Neuronal stem cell (in vitro differentiated cells): ENCODE data around the gene MGMT.

Experiments used
- DNase-seq: peaks from one replicate; pipeline ENCODE4 v3.0.0-alpha.2; 2013; ENCODE audit warnings: low spot score
- H2AFZ ChIP-seq: one replicate; pipeline ENCODE4 v1.6.1; 2013; ENCODE audit warnings: mild to moderate bottlenecking, low read length, inconsistent platforms
- H2AK5ac ChIP-seq: 2 replicates; pipeline ENCODE4 v1.6.1; 2013; ENCODE audit warnings: low read depth, mild to moderate bottlenecking, inconsistent platforms, low read length, moderate library complexity, mixed read lengths
- H2BK120ac ChIP-seq: 2 replicates; pipeline ENCODE4 v1.6.1; 2013; ENCODE audit warnings: low read depth, mild to moderate bottlenecking, inconsistent platforms, low read length, moderate library complexity, mixed read lengths
- H2BK12ac ChIP-seq: one replicate; pipeline ENCODE4 v1.6.1; 2013; ENCODE audit warnings: low read length, inconsistent platforms
- H2BK15ac ChIP-seq: 2 replicates; pipeline ENCODE4 v1.6.1; 2013; ENCODE audit warnings: mild to moderate bottlenecking, low read length, inconsistent platforms, mixed read lengths
- H2BK5ac ChIP-seq: one replicate; pipeline ENCODE4 v1.6.1; 2013; ENCODE audit warnings: inconsistent platforms, mild to moderate bottlenecking, low read length, moderate library complexity
- H3K14ac ChIP-seq: one replicate; pipeline ENCODE4 v1.6.1; 2013; ENCODE audit warnings: low read length, inconsistent platforms
- H3K18ac ChIP-seq: 2 replicates; pipeline ENCODE4 v1.6.1; 2013; ENCODE audit warnings: low read length, inconsistent platforms
- H3K23ac ChIP-seq: 2 replicates; pipeline ENCODE4 v1.6.1; 2013; ENCODE audit warnings: low read depth, mild to moderate bottlenecking, mixed read lengths, low read length, inconsistent platforms; ENCODE audit not compliant: poor library complexity
- H3K27ac ChIP-seq: replicated peaks from 3 replicates; pipeline ENCODE4 v1.5.1; 2013; ENCODE audit warnings: low read length, inconsistent platforms
- H3K27me3 ChIP-seq, 3 experiments: 2 replicates each; pipeline ENCODE4 v1.6.1; 2013; ENCODE audit warnings: low read length in 3 of 3, mild to moderate bottlenecking in 2 of 3, inconsistent platforms in 1 of 3, low read depth in 1 of 3, mixed read lengths in 1 of 3, moderate library complexity in 1 of 3; ENCODE audit not compliant: control insufficient read depth in 3 of 3, insufficient read depth in 3 of 3
- H3K36me3 ChIP-seq, 2 donors: replicated peaks in 1 of 2; 2 replicates each; pipeline ENCODE4 v1.6.1; 2013; ENCODE audit warnings: low read length in 2 of 2; ENCODE audit not compliant: control insufficient read depth in 2 of 2, insufficient read depth in 2 of 2
- H3K4ac ChIP-seq: 2 replicates; pipeline ENCODE4 v1.6.1; 2013; ENCODE audit warnings: inconsistent platforms, mild to moderate bottlenecking, low read length, moderate library complexity
- H3K4me1 ChIP-seq, 2 donors: 1 replicate in 1 of 2; 2 replicates in 1 of 2; pipeline ENCODE4 v1.6.1; 2013; ENCODE audit warnings: low read length in 2 of 2, low read depth in 1 of 2; ENCODE audit not compliant: control insufficient read depth in 2 of 2, insufficient read depth in 1 of 2
- H3K4me2 ChIP-seq: one replicate; pipeline ENCODE4 v1.6.1; 2013; ENCODE audit warnings: mild to moderate bottlenecking, low read length, inconsistent platforms; ENCODE audit not compliant: insufficient read depth, poor library complexity, severe bottlenecking
- H3K4me3 ChIP-seq, 2 donors: 2 replicates each; pipeline ENCODE4 v1.5.1; 2013; ENCODE audit warnings: low read length in 2 of 2, mild to moderate bottlenecking in 2 of 2, inconsistent platforms in 1 of 2, moderate library complexity in 1 of 2
- H3K79me1 ChIP-seq: one replicate; pipeline ENCODE4 v1.6.1; 2013; ENCODE audit warnings: low read depth, mild to moderate bottlenecking, inconsistent platforms, low read length, moderate library complexity
- H3K9ac ChIP-seq: one replicate; pipeline ENCODE4 v1.6.1; 2013; ENCODE audit warnings: mild to moderate bottlenecking, low read depth, low read length, inconsistent platforms; ENCODE audit not compliant: poor library complexity
- H3K9me3 ChIP-seq, 2 donors: replicated peaks in 1 of 2; 2 replicates each; pipeline versions ENCODE3 to v1.6.1; 2013; ENCODE audit warnings: low read length in 2 of 2, mild to moderate bottlenecking in 2 of 2, inconsistent platforms in 1 of 2, low read depth in 1 of 2, mixed read lengths in 1 of 2, moderate library complexity in 1 of 2; ENCODE audit not compliant: control insufficient read depth in 2 of 2, insufficient read depth in 1 of 2
- H4K8ac ChIP-seq: one replicate; pipeline ENCODE4 v1.6.1; 2013; ENCODE audit warnings: low read depth, mild to moderate bottlenecking, inconsistent platforms, low read length, moderate library complexity
- H4K91ac ChIP-seq: one replicate; pipeline ENCODE4 v1.6.1; 2013; ENCODE audit warnings: low read length, low read depth, mild to moderate bottlenecking, inconsistent platforms; ENCODE audit not compliant: poor library complexity
- WGBS, 2 donors: extraction: QIAGEN DNeasy Blood & Tissue Kit; methylation state at CpG; one replicate each; pipeline ENCODE4 v1.1.7; 2013; ENCODE audit warnings: missing lambda C conversion rate in 2 of 2, mixed read lengths in 1 of 2; ENCODE audit not compliant: insufficient read length in 2 of 2, insufficient replicate concordance in 1 of 2; ENCODE audit errors: extremely low coverage in 2 of 2; 5-methylcytosine and 5-hydroxymethylcytosine counted together

MGMT gene

GRCh38 chr10:129703287-129704137 is 236.5 kb downstream of the MGMT start:
- H3K4ac ChIP-seq, result no peak overlapping the region
- H2AFZ ChIP-seq, result no peak overlapping the region
- peak overlapping the region; percentile 32 for H3K23ac ChIP-seq
- no peak overlapping the region for H2BK120ac ChIP-seq
- H3K79me1 ChIP-seq, result no peaks in the 10 kb centered on the region
- H3K4me3 ChIP-seq, result no peak overlapping the region
- peak overlapping the region; percentile 86 for H2AK5ac ChIP-seq
- H2BK5ac ChIP-seq, result no peak overlapping the region
- WGBS, 2 donors, result no CpG with 5 or more reads among the region's 26 CpGs
- no peak overlapping the region for H4K8ac ChIP-seq
- peak overlapping the region; percentile 5 for H3K14ac ChIP-seq
- H3K9me3 ChIP-seq, result no peaks in the 10 kb centered on the region
- H3K18ac ChIP-seq, result peak overlapping the region; percentile 39
- H3K27ac ChIP-seq, result no peak overlapping the region
- H4K91ac ChIP-seq, result no peak overlapping the region
- no peaks in the 10 kb centered on the region for H3K36me3 ChIP-seq
- H2BK12ac ChIP-seq, result no peak overlapping the region
- H3K9ac ChIP-seq, result no peak overlapping the region
- H2BK15ac ChIP-seq, result peak overlapping the region; percentile 45
- DNase-seq, result no peak
- H3K4me1 ChIP-seq, result peaks cover 0 to 6% of the 10 kb centered on the region in 2 donors
- no peaks in the 10 kb centered on the region for H3K27me3 ChIP-seq
- H3K4me2 ChIP-seq, result no peak overlapping the region

- Histone ChIP-seq H3K14ac (no peak overlapping the region), H2BK12ac (no peak overlapping the region), H3K36me3 (no peaks in the 10 kb centered on the region), H4K91ac (no peak overlapping the region), H3K9ac (no peak overlapping the region), H2AFZ (no peak overlapping the region), H2BK120ac (no peak overlapping the region), H3K18ac (peak overlapping the region; percentile 76), H4K8ac (no peak overlapping the region), H3K4me1 (peaks cover 0 to 6% of the 10 kb centered on the region in 2 donors), H2AK5ac (peak overlapping the region; percentile 10), H2BK5ac (no peak overlapping the region), H3K27ac (no peak overlapping the region), H2BK15ac (no peak overlapping the region), H3K4me2 (no peak overlapping the region), H3K23ac (no peak overlapping the region), H3K4me3 (no peak overlapping the region), H3K4ac (no peak overlapping the region), H3K79me1 (no peaks in the 10 kb centered on the region), H3K9me3 (no peaks in the 10 kb centered on the region), H3K27me3 (no peaks in the 10 kb centered on the region)
- no CpG with 5 or more reads among the region's 16 CpGs for WGBS, 2 donors
- DNase-seq, result no peak
Observed at GRCh38 chr10:129704225-129704624, 237.2 kb downstream of the MGMT start.

- DNase-seq, result no peak
- Histone ChIP-seq H3K18ac (peak overlapping the region; percentile 63), H2AK5ac (peak overlapping the region; percentile 26), H3K27ac (no peak overlapping the region), H3K4me2 (no peak overlapping the region), H3K9me3 (no peaks in the 10 kb centered on the region), H3K36me3 (no peaks in the 10 kb centered on the region), H2BK12ac (no peak overlapping the region), H3K23ac (no peak overlapping the region), H3K4me3 (no peak overlapping the region), H3K4ac (peak overlapping the region; percentile 26), H3K4me1 (peaks cover 0 to 6% of the 10 kb centered on the region in 2 donors), H2BK15ac (no peak overlapping the region), H3K14ac (no peak overlapping the region), H3K27me3 (no peaks in the 10 kb centered on the region), H3K79me1 (no peaks in the 10 kb centered on the region), H4K8ac (no peak overlapping the region), H3K9ac (peak overlapping the region; percentile 60), H4K91ac (no peak overlapping the region), H2AFZ (no peak overlapping the region), H2BK5ac (no peak overlapping the region), H2BK120ac (no peak overlapping the region)
- WGBS, 2 donors, result no CpG with 5 or more reads among the region's 25 CpGs
Observed at GRCh38 chr10:129704786-129705525, 237.9 kb downstream of the MGMT start.

GRCh38 chr10:129705676-129706075 is 238.6 kb downstream of the MGMT start:
- H3K4me2 ChIP-seq, result no peak overlapping the region
- no peak overlapping the region for H2AFZ ChIP-seq
- peak overlapping the region; percentile 33 for H2BK12ac ChIP-seq
- H3K79me1 ChIP-seq, result no peaks in the 10 kb centered on the region
- no peak overlapping the region for H3K9ac ChIP-seq
- peaks cover 0 to 6% of the 10 kb centered on the region in 2 donors for H3K4me1 ChIP-seq
- DNase-seq, result no peak
- H2BK15ac ChIP-seq, result peak overlapping the region; percentile 3
- H4K91ac ChIP-seq, result no peak overlapping the region
- H3K9me3 ChIP-seq, result no peaks in the 10 kb centered on the region
- H3K23ac ChIP-seq, result peak overlapping the region; percentile 4
- no peak overlapping the region for H4K8ac ChIP-seq
- H3K27ac ChIP-seq, result no peak overlapping the region
- no CpG with 5 or more reads among the region's 8 CpGs for WGBS, 2 donors
- no peak overlapping the region for H3K4me3 ChIP-seq
- no peaks in the 10 kb centered on the region for H3K27me3 ChIP-seq
- H3K36me3 ChIP-seq, result no peaks in the 10 kb centered on the region
- no peak overlapping the region for H2BK5ac ChIP-seq
- H3K18ac ChIP-seq, result peak overlapping the region; percentile 78
- H3K14ac ChIP-seq, result no peak overlapping the region
- peak overlapping the region; percentile 79 for H3K4ac ChIP-seq
- H2AK5ac ChIP-seq, result peak overlapping the region; percentile 60
- H2BK120ac ChIP-seq, result no peak overlapping the region
